Measurements from ENCODE around the gene DNER.

DNER gene

GRCh38 chr2:229447227-229447626, 267.1 kb downstream of the DNER start:
- in situ Hi-C loops (cut with MboI; ENCODE audit: low pct_unique_long_range_greater_than_20kb, low sequenced_read_pairs, unreplicated experiment): no loop called here
- DNase-seq (ENCODE audit: low spot score): no peak
- no peak for TF ChIP-seq CTCF (IDR thresholded peaks at IDR 0.05; ENCODE audit: extremely low read depth, insufficient read depth, missing control alignments)

- no peak for DNase-seq (ENCODE audit: low spot score)
- in situ Hi-C loops (cut with MboI; ENCODE audit: low pct_unique_long_range_greater_than_20kb, low sequenced_read_pairs, unreplicated experiment): no loop called here
- TF ChIP-seq CTCF (IDR thresholded peaks at IDR 0.05; ENCODE audit: extremely low read depth, insufficient read depth, missing control alignments): no peak
Observed at GRCh38 chr2:229446350-229446749, 268.0 kb downstream of the DNER start.

GRCh38 chr2:229445501-229446211, 268.7 kb downstream of the DNER start:
- no peak for DNase-seq (ENCODE audit: low spot score)
- TF ChIP-seq CTCF (IDR thresholded peaks at IDR 0.05; ENCODE audit: extremely low read depth, insufficient read depth, missing control alignments): no peak
- in situ Hi-C loops (cut with MboI; ENCODE audit: low pct_unique_long_range_greater_than_20kb, low sequenced_read_pairs, unreplicated experiment): no loop called here

- no peak for DNase-seq (ENCODE audit: low spot score)
- in situ Hi-C loops (cut with MboI; ENCODE audit: low pct_unique_long_range_greater_than_20kb, low sequenced_read_pairs, unreplicated experiment): no loop called here
- no peak for TF ChIP-seq CTCF (IDR thresholded peaks at IDR 0.05; ENCODE audit: extremely low read depth, insufficient read depth, missing control alignments)
Observed at GRCh38 chr2:229445019-229445418, 269.3 kb downstream of the DNER start.

- DNase-seq (ENCODE audit: low spot score): no peak
- TF ChIP-seq CTCF (IDR thresholded peaks at IDR 0.05; ENCODE audit: extremely low read depth, insufficient read depth, missing control alignments): no peak
- in situ Hi-C loops (cut with MboI; ENCODE audit: low pct_unique_long_range_greater_than_20kb, low sequenced_read_pairs, unreplicated experiment): no loop called here
Observed at GRCh38 chr2:229443546-229444268, 270.6 kb downstream of the DNER start.

GRCh38 chr2:229443141-229443540, 271.2 kb downstream of the DNER start:
- no peak for DNase-seq (ENCODE audit: low spot score)
- in situ Hi-C loops (cut with MboI; ENCODE audit: low pct_unique_long_range_greater_than_20kb, low sequenced_read_pairs, unreplicated experiment): no loop called here
- TF ChIP-seq CTCF (IDR thresholded peaks at IDR 0.05; ENCODE audit: extremely low read depth, insufficient read depth, missing control alignments): no peak

Measured in GM13977 (cell line).